Brain microvascular endothelial cell (primary cell): ENCODE results near the gene SMPDL3B.

Experiments
- DNase-seq: peaks from one replicate; pipeline ENCODE4 v3.0.0-alpha.2; 2020
- H3K27ac ChIP-seq: fragments of 250-450 bp; sonication (Bioruptor Pico); 2 replicates; pipeline ENCODE4 v1.5.1; 2020; ENCODE audit warnings: mild to moderate bottlenecking, moderate library complexity
- H3K27me3 ChIP-seq: fragments of 250-450 bp; sonication (Bioruptor Pico); replicated peaks from 2 replicates; pipeline ENCODE4 v1.5.1; 2020; ENCODE audit warnings: mild to moderate bottlenecking
- H3K36me3 ChIP-seq: fragments of 250-450 bp; sonication (Bioruptor Pico); replicated peaks from 2 replicates; pipeline ENCODE4 v1.5.1; 2020; ENCODE audit warnings: mild to moderate bottlenecking
- H3K4me3 ChIP-seq: 2 replicates; pipeline ENCODE4 v1.5.1; 2011; ENCODE audit warnings: low read depth, mild to moderate bottlenecking, control low read depth, low read length, moderate library complexity
- in situ Hi-C: cut with HindIII; loops from 2 replicates; pipeline ENCODE4 v1.10.0; 2017; ENCODE audit warnings: low sequenced_read_pairs, low pct_ligation_motif_present
- TF ChIP-seq, protein P1 (sequence below): IDR thresholded peaks from 2 replicates; pipeline ENCODE4 v1.5.1; 2011; ENCODE audit warnings: low read depth, mild to moderate bottlenecking, moderate library complexity, low read length, control low read depth, inconsistent platforms; ENCODE audit errors: missing control alignments

The SMPDL3B gene

DNA sequence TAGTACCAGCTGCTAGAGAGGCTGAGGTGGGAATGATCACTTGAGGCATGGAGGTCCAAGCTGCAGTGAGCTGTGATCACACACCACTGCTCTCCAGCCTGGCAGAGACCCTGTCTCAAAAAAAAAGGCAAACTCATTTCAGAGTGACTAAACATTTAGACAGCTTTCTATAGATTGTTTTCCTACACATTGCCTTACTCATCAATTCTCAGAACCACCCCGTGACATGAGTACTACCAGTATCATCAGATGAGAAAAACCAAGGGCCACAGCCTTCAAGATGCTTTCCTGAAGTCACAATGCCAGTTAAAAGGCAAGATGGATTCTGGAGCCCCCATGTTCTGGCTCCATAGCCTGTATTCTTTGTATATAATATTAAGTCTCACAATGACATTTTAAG is 22.4 kb upstream of the SMPDL3B start:
- Histone ChIP-seq H3K27me3 (no peaks in the 10 kb centered on the region), H3K4me3 (no peak overlapping the region), H3K36me3 (peaks cover 7% of the 10 kb centered on the region), H3K27ac (no peak overlapping the region)
- TF ChIP-seq, protein P1, sequence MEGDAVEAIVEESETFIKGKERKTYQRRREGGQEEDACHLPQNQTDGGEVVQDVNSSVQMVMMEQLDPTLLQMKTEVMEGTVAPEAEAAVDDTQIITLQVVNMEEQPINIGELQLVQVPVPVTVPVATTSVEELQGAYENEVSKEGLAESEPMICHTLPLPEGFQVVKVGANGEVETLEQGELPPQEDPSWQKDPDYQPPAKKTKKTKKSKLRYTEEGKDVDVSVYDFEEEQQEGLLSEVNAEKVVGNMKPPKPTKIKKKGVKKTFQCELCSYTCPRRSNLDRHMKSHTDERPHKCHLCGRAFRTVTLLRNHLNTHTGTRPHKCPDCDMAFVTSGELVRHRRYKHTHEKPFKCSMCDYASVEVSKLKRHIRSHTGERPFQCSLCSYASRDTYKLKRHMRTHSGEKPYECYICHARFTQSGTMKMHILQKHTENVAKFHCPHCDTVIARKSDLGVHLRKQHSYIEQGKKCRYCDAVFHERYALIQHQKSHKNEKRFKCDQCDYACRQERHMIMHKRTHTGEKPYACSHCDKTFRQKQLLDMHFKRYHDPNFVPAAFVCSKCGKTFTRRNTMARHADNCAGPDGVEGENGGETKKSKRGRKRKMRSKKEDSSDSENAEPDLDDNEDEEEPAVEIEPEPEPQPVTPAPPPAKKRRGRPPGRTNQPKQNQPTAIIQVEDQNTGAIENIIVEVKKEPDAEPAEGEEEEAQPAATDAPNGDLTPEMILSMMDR = no peak
- in situ Hi-C loops = no loop called here
- no peak for DNase-seq

DNA sequence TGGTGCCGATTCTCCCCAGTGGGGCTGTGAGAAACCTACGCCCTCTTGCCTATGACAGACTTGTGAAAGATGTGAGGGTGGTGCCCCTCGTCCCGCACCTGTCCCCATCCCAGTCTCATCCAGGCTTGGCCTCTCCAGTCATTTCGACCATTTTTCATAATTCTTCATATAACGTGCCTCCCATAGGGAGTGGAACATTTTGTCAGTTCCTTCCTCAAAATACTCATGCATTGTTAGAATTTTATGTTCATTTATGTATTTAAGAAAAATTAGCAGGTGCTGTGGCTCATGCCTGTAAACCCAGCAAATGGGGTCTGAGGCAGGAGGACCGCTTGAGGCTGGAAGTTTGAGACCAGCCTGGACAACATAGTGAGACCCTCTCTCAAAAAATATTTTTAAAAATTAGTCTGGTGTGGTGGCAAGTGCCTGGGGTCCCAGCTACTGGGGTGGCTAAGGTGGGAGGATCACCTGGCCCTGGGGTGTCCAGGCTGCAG is 19.7 kb upstream of the SMPDL3B start:
- Histone ChIP-seq H3K27me3 (no peaks in the 10 kb centered on the region), H3K4me3 (peak overlapping the region; percentile 15), H3K27ac (no peak overlapping the region), H3K36me3 (no peaks in the 10 kb centered on the region)
- no peak for DNase-seq
- in situ Hi-C loops = no loop called here
- TF ChIP-seq, protein P1 = no peak

DNA sequence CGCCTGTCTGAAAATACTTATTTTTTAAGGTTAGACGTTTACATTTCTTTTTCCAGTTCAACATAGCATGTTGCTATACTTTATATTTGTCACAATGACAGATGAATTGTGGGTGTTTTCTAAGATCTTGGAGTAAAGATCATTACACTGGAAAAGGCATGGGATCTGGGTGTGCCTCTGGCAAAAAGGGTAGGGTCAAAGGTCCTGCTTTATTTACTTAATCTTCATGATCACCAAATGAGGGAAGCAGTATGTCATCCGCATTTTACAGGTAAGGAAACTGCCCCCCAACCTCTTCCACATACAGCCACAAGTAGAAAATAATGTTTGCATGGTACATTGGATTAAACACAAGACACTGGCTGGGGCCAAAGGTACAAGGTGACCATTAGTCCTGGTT is 12.5 kb upstream of the SMPDL3B start:
- H3K36me3 ChIP-seq = no peaks in the 10 kb centered on the region
- TF ChIP-seq, protein P1 = no peak
- in situ Hi-C loops = no loop called here
- H3K27me3 ChIP-seq = no peaks in the 10 kb centered on the region
- DNase-seq = no peak
- no peak overlapping the region for H3K4me3 ChIP-seq
- H3K27ac ChIP-seq = no peak overlapping the region

DNA sequence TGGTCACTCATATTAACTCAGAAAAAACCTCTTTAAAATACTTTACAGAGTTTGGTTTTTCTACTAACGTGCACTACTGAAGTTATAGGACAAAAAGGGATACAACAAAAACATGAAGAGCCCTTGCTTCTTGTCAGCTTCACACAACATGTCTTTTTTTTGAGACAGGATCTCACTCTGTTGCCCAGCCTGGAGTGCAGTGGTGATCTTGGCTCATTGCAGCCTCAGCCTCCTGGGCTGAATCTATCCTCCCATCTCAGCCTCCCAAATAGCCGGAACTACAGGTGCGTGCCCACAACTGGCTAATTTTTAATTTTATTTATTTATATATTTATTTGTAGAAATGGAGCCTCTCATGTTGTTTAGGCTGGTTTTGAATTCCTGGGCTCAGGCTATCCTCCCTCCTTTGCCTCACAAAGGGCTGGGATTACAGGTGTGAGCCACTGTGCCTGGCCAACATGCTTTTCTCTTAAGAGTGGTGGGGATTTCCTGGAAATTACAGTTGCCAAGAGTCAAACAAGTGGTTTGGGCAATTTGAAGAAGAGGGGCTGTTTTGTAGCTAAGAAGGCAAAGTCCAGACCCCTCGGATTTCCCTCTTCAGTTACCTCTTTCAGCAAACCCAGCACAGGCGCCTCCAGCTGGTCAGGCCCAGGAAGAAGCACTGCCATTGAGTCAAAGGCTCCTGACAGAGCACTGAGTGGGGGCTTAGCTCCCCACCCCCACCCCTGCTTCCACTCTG is 6.4 kb upstream of the SMPDL3B start:
- Histone ChIP-seq H3K27ac (no peak overlapping the region), H3K4me3 (no peak overlapping the region), H3K36me3 (no peaks in the 10 kb centered on the region), H3K27me3 (no peaks in the 10 kb centered on the region)
- DNase-seq = no peak
- in situ Hi-C loops = no loop called here
- TF ChIP-seq, protein P1 = peak; percentile 6

DNA sequence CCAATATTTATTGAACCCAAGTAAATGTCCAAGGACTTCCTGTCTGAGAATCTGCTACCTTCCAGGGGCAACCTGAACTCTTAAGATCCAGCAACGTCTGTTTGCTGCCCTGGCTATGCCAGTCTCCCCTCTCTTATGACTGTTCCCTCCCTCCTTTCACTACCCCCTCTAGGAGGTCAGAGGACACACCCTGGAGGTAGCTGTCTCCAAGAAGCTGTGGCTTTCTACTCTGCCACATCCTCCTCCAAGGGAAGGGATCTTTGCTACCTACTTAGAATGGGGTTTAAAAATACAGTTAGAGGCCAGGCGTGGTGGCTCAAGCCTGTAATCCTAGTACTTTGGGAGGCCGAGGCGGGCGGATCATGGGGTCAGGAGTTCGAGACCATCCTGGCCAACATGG is 3.6 kb upstream of the SMPDL3B start:
- Histone ChIP-seq H3K36me3 (no peaks in the 10 kb centered on the region), H3K27ac (no peak overlapping the region), H3K4me3 (no peak overlapping the region), H3K27me3 (no peaks in the 10 kb centered on the region)
- in situ Hi-C loops = no loop called here
- no peak for DNase-seq
- TF ChIP-seq, protein P1 = no peak

DNA sequence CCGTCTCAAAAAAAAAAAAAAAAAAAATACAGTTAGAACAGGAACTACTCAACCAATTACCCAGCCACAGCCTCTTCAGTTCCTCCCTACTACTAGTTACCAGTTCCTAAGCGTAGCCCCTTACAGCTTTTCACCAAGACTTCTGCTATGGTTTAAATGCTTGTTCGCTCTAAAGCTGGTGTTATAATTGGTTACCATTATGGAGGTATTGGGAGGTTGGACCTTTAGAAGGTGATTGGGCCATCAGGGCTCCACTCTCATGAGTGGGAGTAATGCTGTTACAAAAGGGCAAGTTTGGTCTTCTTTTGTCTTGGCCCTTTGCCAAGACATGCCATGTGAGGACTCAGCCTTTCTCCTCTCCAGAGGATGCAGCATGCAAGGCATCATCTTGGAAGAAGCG is 3.0 kb upstream of the SMPDL3B start:
- Histone ChIP-seq H3K4me3 (no peak overlapping the region), H3K27ac (no peak overlapping the region), H3K27me3 (no peaks in the 10 kb centered on the region), H3K36me3 (no peaks in the 10 kb centered on the region)
- no peak for DNase-seq
- TF ChIP-seq, protein P1 = no peak
- in situ Hi-C loops = no loop called here
